CD14-positive monocyte (primary cell): ENCODE results near the gene OLFM2. TPM values are rescaled to one million over a fixed set of nuclear protein-coding genes. Genes with fewer than 3 reads are reported as not detected.

Experiments
- DNase-seq, 3 donors: peaks; one replicate each; pipeline ENCODE4 v3.0.0-alpha.2; 2011 to 2022
- H2AFZ ChIP-seq: 2 replicates; pipeline ENCODE4 v1.6.0; 2012; ENCODE audit warnings: mild to moderate bottlenecking, low read depth, low read length, inconsistent platforms; ENCODE audit not compliant: insufficient read depth, poor library complexity, severe bottlenecking
- H3K27ac ChIP-seq, 2 donors: 1 replicate in 1 of 2; 2 replicates in 1 of 2; pipeline ENCODE4 v1.5.1; 2012 to 2013; ENCODE audit warnings: low read length in 2 of 2, control low read depth in 1 of 2, inconsistent platforms in 1 of 2, low read depth in 1 of 2, mild to moderate bottlenecking in 1 of 2
- H3K27me3 ChIP-seq, 2 donors: one replicate each; pipeline versions ENCODE4 v1.6.0 to v1.6.1; 2011 to 2013; ENCODE audit warnings: low read length in 2 of 2; ENCODE audit not compliant: control insufficient read depth in 2 of 2, insufficient read depth in 2 of 2
- H3K36me3 ChIP-seq, 2 donors: replicated peaks in 1 of 2; 1 replicate in 1 of 2; 2 replicates in 1 of 2; pipeline versions ENCODE4 v1.5.1 to v1.6.1; 2012 to 2013; ENCODE audit warnings: low read length in 2 of 2, control low read depth in 1 of 2, inconsistent platforms in 1 of 2, mild to moderate bottlenecking in 1 of 2; ENCODE audit not compliant: insufficient read depth in 2 of 2, control insufficient read depth in 1 of 2
- H3K4me1 ChIP-seq, 2 donors: 1 replicate in 1 of 2; 2 replicates in 1 of 2; pipeline versions ENCODE4 v1.5.1 to v1.6.1; 2012 to 2013; ENCODE audit warnings: low read length in 2 of 2, control low read depth in 1 of 2, inconsistent platforms in 1 of 2, mild to moderate bottlenecking in 1 of 2, moderate library complexity in 1 of 2; ENCODE audit not compliant: insufficient read depth in 2 of 2, control insufficient read depth in 1 of 2
- H3K4me2 ChIP-seq: replicated peaks from 2 replicates; pipeline ENCODE3; 2012; ENCODE audit warnings: low read length, moderate library complexity, mild to moderate bottlenecking; ENCODE audit not compliant: poor library complexity, severe bottlenecking; ENCODE audit errors: extremely low read depth
- H3K4me3 ChIP-seq, 3 experiments: fragments of 200-600 bp in 1 of 3; sonication (generic) in 1 of 3; replicated peaks in 1 of 3; 1 replicate in 2 of 3; 2 replicates in 1 of 3; pipeline ENCODE4 v1.5.1; 2011 to 2013; ENCODE audit warnings: low read length in 3 of 3, mild to moderate bottlenecking in 3 of 3, control low read depth in 2 of 3, low read depth in 2 of 3, inconsistent platforms in 1 of 3, moderate library complexity in 1 of 3
- H3K79me2 ChIP-seq: 2 replicates; pipeline ENCODE4 v1.6.0; 2012; ENCODE audit warnings: mild to moderate bottlenecking, control low read depth, inconsistent platforms, low read length, moderate library complexity; ENCODE audit not compliant: insufficient read depth
- H3K9ac ChIP-seq: 2 replicates; pipeline ENCODE4 v1.6.0; 2017; ENCODE audit warnings: low read length, mild to moderate bottlenecking; ENCODE audit not compliant: insufficient read depth, poor library complexity, severe bottlenecking
- H3K9me3 ChIP-seq, 2 donors: replicated peaks in 1 of 2; 1 replicate in 1 of 2; 2 replicates in 1 of 2; pipeline versions ENCODE4 v1.5.1 to v1.6.1; 2012 to 2013; ENCODE audit warnings: low read length in 2 of 2, control low read depth in 1 of 2; ENCODE audit not compliant: control insufficient read depth in 1 of 2, insufficient read depth in 1 of 2
- H4K20me1 ChIP-seq: 2 replicates; pipeline ENCODE4 v1.6.0; 2012; ENCODE audit warnings: mild to moderate bottlenecking, low read length, control low read depth, moderate library complexity; ENCODE audit not compliant: insufficient read depth
- H3K27ac Mint-ChIP-seq, 7 donors: one replicate each; pipeline ENCODE4 v1.8.0; 2020; ENCODE audit warnings: mild to moderate bottlenecking in 7 of 7, mixed read lengths in 7 of 7, moderate library complexity in 6 of 7, inconsistent platforms in 2 of 7
- H3K27me3 Mint-ChIP-seq, 3 donors: one replicate each; pipeline ENCODE4 v1.8.0; 2021 to 2022; ENCODE audit warnings: low read depth in 3 of 3, mild to moderate bottlenecking in 3 of 3, mixed read lengths in 3 of 3, moderate library complexity in 3 of 3, inconsistent platforms in 1 of 3
- H3K36me3 Mint-ChIP-seq, 2 donors: one replicate each; pipeline ENCODE4 v1.8.0; 2020; ENCODE audit warnings: mixed read lengths in 2 of 2, inconsistent platforms in 1 of 2, mild to moderate bottlenecking in 1 of 2
- H3K4me1 Mint-ChIP-seq: one replicate; pipeline ENCODE4 v1.8.0; 2020; ENCODE audit warnings: mild to moderate bottlenecking, mixed read lengths
- H3K4me3 Mint-ChIP-seq, 2 donors: one replicate each; pipeline ENCODE4 v1.8.0; 2020; ENCODE audit warnings: mild to moderate bottlenecking in 2 of 2, mixed read lengths in 2 of 2, moderate library complexity in 1 of 2
- H3K9me3 Mint-ChIP-seq, 7 donors: one replicate each; pipeline ENCODE4 v1.8.0; 2020 to 2022; ENCODE audit warnings: mixed read lengths in 7 of 7, mild to moderate bottlenecking in 6 of 7, moderate library complexity in 6 of 7, inconsistent platforms in 2 of 7
- CTCF ChIP-seq: fragments of 200-600 bp; IDR thresholded peaks from one replicate; pipeline ENCODE4 v1.8.0; 2022; ENCODE audit warnings: antibody characterized with exemption, mild to moderate bottlenecking
- WGBS: methylation state at CpG from one replicate; pipeline ENCODE4 v1.1.5; 2013; ENCODE audit warnings: missing lambda C conversion rate; ENCODE audit not compliant: insufficient coverage; 5-methylcytosine and 5-hydroxymethylcytosine counted together
- intact Hi-C, 2 donors: fragments of 100-400 bp; cut with micrococcal nuclease; formaldehyde crosslinking; loops; one replicate each; pipeline versions ENCODE4 v1.15.0 to v1.15.1; 2023
- polyA plus RNA-seq, 3 donors: library from polyadenylated mRNA; depleted of rRNA in 1 of 3; unstranded in 2 of 3; stranded (reverse) in 1 of 3; fragments of 300-500 nt in 2 of 3; fragments of >200 nt in 1 of 3; fragmentation: Illumina TruSeq in 2 of 3; gene quantifications; 1 replicate in 2 of 3; 2 replicates in 1 of 3; pipeline ENCODE4 v1.2.3, GENCODE V29; 2012 to 2021

OLFM2 gene
- polyA plus RNA-seq, 3 donors = not detected

- Histone ChIP-seq H3K36me3 (no peaks in the 10 kb centered on the region), H3K4me3 (no peak overlapping the region), H3K4me1 (no peaks in the 10 kb centered on the region), H3K27ac (no peak overlapping the region), H3K27me3 (peaks cover 0 to 19% of the 10 kb centered on the region in 2 donors), H2AFZ (no peak overlapping the region), H3K79me2 (no peaks in the 10 kb centered on the region), H3K9me3 (no peaks in the 10 kb centered on the region), H3K4me2 (no peak overlapping the region), H4K20me1 (no peaks in the 10 kb centered on the region), H3K9ac (no peak overlapping the region)
- Mint-ChIP-seq H3K4me3 (no peak overlapping the region), H3K4me1 (no peaks in the 10 kb centered on the region), H3K9me3 (peaks cover 0 to 5% (median 1%) of the 10 kb centered on the region in 7 donors), H3K27me3 (peaks cover 23 to 52% (median 35%) of the 10 kb centered on the region in 3 donors), H3K36me3 (no peaks in the 10 kb centered on the region), H3K27ac (no peak overlapping the region)
- TF ChIP-seq CTCF = no peak
- no peak for DNase-seq
- WGBS = 86% methylated on average over 1 of the region's 7 CpGs
- intact Hi-C loops = no loop called here
Observed at GRCh38 chr19:9962623-9963290, 26.4 kb upstream of the OLFM2 start.

GRCh38 chr19:9961103-9961502 lies 24.8 kb upstream of the OLFM2 start:
- Mint-ChIP-seq H3K27me3 (peaks cover 15 to 39% (median 22%) of the 10 kb centered on the region in 3 donors), H3K9me3 (peaks cover 0 to 7% (median 1%) of the 10 kb centered on the region in 7 donors), H3K4me1 (no peaks in the 10 kb centered on the region), H3K27ac (peak overlapping the region in 1 of 7 donors; percentile 54), H3K36me3 (no peaks in the 10 kb centered on the region), H3K4me3 (no peak overlapping the region)
- Histone ChIP-seq H3K4me1 (no peaks in the 10 kb centered on the region), H3K27me3 (peaks cover 0 to 5% of the 10 kb centered on the region in 2 donors), H4K20me1 (no peaks in the 10 kb centered on the region), H3K4me2 (no peak overlapping the region), H3K36me3 (no peaks in the 10 kb centered on the region), H3K9ac (no peak overlapping the region), H3K27ac (no peak overlapping the region), H3K9me3 (no peaks in the 10 kb centered on the region), H3K4me3 (no peak overlapping the region), H2AFZ (no peak overlapping the region), H3K79me2 (no peaks in the 10 kb centered on the region)
- intact Hi-C loops = no loop called here
- no CpG with 5 or more reads among the region's 4 CpGs for WGBS
- no peak for TF ChIP-seq CTCF
- DNase-seq = no peak
